ENCODE measurements around the gene PRSS21. TPM values are rescaled to one million over a fixed set of nuclear protein-coding genes. Genes with fewer than 3 reads are reported as not detected.

Gene PRSS21, protein sequence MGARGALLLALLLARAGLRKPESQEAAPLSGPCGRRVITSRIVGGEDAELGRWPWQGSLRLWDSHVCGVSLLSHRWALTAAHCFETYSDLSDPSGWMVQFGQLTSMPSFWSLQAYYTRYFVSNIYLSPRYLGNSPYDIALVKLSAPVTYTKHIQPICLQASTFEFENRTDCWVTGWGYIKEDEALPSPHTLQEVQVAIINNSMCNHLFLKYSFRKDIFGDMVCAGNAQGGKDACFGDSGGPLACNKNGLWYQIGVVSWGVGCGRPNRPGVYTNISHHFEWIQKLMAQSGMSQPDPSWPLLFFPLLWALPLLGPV
- total RNA-seq, result 0.65 and 1.1 TPM in 2 replicates

DNA sequence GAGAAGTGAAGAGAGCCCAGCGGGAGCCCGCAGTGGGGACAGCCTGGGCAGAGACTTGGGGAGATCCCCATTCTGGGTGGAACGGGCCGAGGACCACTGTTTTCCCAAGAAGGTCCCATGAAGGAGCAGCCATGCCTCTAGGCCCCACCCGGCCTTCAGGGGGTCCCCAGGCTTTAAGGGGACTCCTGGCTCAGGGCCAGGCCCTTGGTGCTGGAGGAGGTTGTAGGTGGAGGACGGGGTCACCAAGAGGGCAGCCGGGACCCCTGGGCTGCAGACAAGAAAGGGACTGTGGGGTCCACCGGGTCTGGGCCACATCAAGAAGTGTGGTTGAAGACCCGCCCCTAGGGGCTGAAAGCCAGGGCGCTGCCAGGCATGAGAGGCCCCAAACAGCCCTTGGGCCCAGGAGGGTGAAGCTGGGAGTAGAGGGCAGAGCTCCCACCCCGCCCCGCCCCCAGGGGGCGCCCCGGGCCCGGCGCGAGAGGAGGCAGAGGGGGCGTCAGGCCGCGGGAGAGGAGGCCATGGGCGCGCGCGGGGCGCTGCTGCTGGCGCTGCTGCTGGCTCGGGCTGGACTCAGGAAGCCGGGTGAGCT, at the start of gene PRSS21:
PRSS21 (plus strand) TSS at position 487 of the 589 bp plus-strand sequence; CDS start at position 519, 32 bp downstream.

DNA sequence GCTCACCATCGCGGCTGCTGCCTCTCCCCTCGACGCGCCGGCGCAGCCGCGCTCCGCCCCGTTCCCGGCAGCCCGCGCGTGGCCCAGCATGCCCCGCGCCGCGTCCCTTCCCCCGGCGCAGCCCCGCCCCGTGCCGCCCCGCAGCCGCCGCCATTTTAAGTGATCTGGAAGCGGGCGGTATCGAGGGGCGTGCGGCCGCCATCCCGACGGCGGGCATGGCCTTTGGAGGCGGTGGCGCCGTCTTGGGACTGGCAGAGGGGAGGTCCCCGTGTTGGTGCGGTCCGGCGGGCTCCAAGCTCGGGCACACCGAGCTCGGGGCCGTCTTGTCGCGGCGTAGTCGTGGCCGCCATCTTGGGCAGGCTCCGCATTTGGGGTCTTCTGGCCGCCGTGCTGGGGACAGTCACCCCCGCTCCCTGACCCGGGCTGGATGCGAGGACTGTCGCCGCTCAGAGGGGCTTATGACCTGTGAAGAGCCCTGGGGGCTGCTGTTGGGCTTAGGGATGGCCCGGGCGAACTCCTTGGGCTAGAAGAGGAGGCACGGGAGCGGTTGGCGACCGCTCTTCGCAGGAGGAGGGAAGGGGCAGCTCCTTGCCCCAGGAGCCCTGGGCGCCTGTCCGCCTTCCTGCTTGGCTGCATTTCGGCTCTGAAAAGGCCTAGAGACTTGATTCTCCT, 39.7 kb upstream of the PRSS21 start, which contains the start of gene ELOB:
ELOB (minus strand) TSS at position 50 of the 672 bp plus-strand sequence; CDS start at position 9, 41 bp downstream.

DNA sequence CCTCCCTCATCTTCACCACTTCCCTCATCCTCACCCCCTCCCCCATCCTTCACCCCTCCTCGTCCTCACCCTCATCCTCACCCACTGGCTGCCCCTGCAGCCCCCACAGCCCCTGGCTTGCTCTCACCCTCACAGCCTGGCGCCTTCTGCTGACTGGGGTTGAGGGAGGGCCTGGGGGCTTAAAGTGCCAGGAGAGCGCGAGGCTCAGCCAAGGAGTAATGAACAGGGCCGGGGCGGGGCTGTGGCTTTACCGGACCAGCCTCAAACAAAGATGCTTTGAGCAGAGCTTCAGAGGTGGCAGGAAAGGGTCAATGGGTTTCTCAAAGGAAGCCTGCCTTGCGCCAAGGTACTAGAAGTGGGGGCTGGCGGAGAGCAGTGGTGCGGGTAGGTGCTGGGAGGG, 29.6 kb upstream of the PRSS21 start, which contains the start of gene PRSS33:
PRSS33 (minus strand) TSS at position 155 of the 400 bp plus-strand sequence. CDS start 1,013 bp downstream, outside the sequence.

DNA sequence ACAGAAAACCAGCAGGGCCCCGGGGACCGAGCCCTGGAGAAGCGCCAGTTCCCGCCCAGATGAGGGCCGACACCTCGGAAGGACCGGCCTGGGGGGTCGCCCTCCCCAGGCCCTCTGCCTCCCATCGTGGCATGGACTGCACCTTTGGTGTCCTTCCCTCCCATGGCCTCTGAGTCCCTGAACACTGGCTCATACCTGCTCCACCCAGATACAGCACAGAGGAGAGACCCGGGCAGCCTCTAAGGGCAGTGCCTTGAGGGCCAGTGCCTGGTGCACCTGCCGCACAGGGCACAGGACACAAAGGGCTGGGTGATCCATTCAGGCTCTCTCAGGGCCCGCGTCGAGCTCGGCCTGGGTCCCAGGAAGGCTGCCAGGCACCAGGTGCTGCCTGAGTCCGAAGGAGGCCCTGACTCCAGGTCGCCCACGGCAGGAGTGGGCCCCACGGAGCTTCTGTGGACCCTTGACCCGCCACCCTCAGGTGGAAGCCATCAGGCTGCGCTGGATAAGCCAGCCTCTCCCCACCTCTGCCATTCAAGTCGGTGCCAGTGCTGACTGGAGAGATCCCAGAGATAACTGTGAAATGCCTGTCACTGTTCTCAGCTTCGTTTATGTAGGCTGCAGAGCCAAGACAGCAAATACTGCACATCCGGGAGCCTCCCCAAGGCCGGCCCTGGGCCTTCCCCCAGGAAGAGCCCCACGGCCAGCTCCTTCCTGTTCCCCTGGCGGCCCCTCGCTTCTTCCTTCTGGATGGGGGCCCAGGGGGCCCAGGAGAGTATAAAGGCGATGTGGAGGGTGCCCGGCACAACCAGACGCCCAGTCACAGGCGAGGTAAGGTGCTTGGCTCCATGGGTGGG, 12.7 kb downstream of the PRSS21 start, which contains the start of gene ZG16B:
ZG16B (plus strand) TSS at position 803 of the 854 bp plus-strand sequence. CDS start 139 bp downstream, outside the sequence.

DNA sequence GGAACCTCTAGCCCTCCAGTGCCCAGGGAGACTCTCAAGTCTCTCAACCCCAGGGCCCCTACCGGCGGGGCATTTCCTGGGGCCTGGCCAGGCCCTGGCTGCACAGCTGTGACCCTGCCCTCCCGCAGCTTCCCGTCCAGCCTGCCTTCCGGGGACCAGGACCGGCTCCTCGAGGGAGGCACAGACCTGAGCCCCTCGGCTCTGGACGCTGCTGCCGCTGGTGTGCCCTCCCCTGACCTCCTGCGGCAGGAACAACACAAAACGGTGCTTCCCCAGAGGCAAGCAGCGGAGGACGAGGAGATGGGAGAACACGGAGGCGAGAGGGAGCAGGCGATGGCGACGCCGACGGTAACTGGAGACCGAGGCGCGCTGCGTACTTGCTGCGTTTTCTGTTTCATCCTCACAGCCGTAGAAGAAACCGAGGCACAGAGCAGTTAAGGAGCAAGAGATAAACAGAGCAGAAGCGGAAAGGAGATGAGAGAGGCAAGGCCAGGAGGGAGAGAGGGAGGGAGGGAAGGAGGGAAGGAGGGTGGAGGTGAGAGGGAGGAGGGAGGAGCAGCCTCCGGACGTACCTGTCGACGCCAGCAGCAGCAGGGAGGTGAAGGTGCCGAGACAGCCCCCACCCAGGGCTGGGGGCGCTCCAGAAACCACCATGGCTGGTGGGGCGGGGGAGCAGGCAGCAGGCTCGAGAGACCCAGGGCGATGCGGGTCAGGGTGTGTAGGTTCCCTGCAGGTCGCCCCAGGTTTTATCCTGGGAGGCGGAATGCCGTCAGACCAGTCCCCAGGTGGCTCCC, 40.6 kb downstream of the PRSS21 start, which contains the start of gene PRSS22:
PRSS22 (minus strand) TSS at position 720 of the 794 bp plus-strand sequence; CDS start at position 654, 66 bp downstream.

Other genes with a start within 250 kb of the PRSS21 start
- gene KCTD5, start 134.7 kb upstream of the PRSS21 start, total RNA-seq, result 13.3 and 15.0 TPM in 2 replicates
- 0.22 and 0.26 TPM in 2 replicates for gene PRSS27, start 97.0 kb upstream of the PRSS21 start, total RNA-seq
- gene SRRM2, start 64.6 kb upstream of the PRSS21 start, total RNA-seq, result 32.2 and 35.8 TPM in 2 replicates
- gene ELOB, start 40.0 kb upstream of the PRSS21 start, total RNA-seq, result 231 and 332 TPM in 2 replicates
- not detected in 2 replicates for gene PRSS33, start 29.7 kb upstream of the PRSS21 start, total RNA-seq
- gene PRSS41, start 18.8 kb upstream of the PRSS21 start, total RNA-seq, result not detected in 2 replicates
- gene ZG16B, start 13.1 kb downstream of the PRSS21 start, total RNA-seq, result 0.09 TPM in 1 of 2 replicates, not detected in the other
- gene PRSS22, start 40.9 kb downstream of the PRSS21 start, total RNA-seq, result not detected in 2 replicates
- gene FLYWCH2, start 66.0 kb downstream of the PRSS21 start, total RNA-seq, result 28.8 and 32.3 TPM in 2 replicates
- gene FLYWCH1, start 94.7 kb downstream of the PRSS21 start, total RNA-seq, result 18.4 and 19.9 TPM in 2 replicates
- gene KREMEN2, start 147.0 kb downstream of the PRSS21 start, total RNA-seq, result under 0.01 TPM in 1 of 2 replicates, not detected in the other
- gene PAQR4, start 152.1 kb downstream of the PRSS21 start, total RNA-seq, result 2.5 and 2.7 TPM in 2 replicates
- gene PKMYT1, start 163.2 kb downstream of the PRSS21 start, total RNA-seq, result 0.60 and 0.98 TPM in 2 replicates
- not detected in 2 replicates for gene CLDN9, start 195.7 kb downstream of the PRSS21 start, total RNA-seq
- gene CLDN6, start 200.9 kb downstream of the PRSS21 start, total RNA-seq, result not detected in 2 replicates
- gene TNFRSF12A, start 203.1 kb downstream of the PRSS21 start, total RNA-seq, result 15.0 and 30.8 TPM in 2 replicates
- gene HCFC1R1, start 206.7 kb downstream of the PRSS21 start, total RNA-seq, result 2.4 TPM in 2 replicates
- 14.7 and 21.3 TPM in 2 replicates for gene THOC6, start 206.8 kb downstream of the PRSS21 start, total RNA-seq
- not detected in 2 replicates for gene BICDL2, start 219.7 kb downstream of the PRSS21 start, total RNA-seq
- gene MMP25, start 229.3 kb downstream of the PRSS21 start, total RNA-seq, result under 0.01 TPM in 1 of 2 replicates, not detected in the other
- gene IL32, start 248.4 kb downstream of the PRSS21 start, total RNA-seq, result 5.2 and 9.9 TPM in 2 replicates